Osteocyte (in vitro differentiated cells): ENCODE data around the gene PAK4. TPM values are rescaled to one million over a fixed set of nuclear protein-coding genes. Genes with fewer than 3 reads are reported as not detected.

ENCODE experiments used
- DNase-seq: peaks from one replicate; pipeline ENCODE4 v3.0.0; 2021; ENCODE audit warnings: mixed read lengths; ENCODE audit not compliant: unreplicated experiment; ENCODE audit errors: extremely low spot score
- H3K27ac Mint-ChIP-seq: one replicate; pipeline ENCODE4 v1.8.0; 2021; ENCODE audit warnings: mild to moderate bottlenecking, mixed read lengths; ENCODE audit not compliant: unreplicated experiment
- H3K27me3 Mint-ChIP-seq: one replicate; pipeline ENCODE4 v1.8.0; 2021; ENCODE audit warnings: mixed read lengths; ENCODE audit not compliant: unreplicated experiment
- H3K36me3 Mint-ChIP-seq: one replicate; pipeline ENCODE4 v1.8.0; 2021; ENCODE audit warnings: mixed read lengths; ENCODE audit not compliant: unreplicated experiment
- H3K4me1 Mint-ChIP-seq: one replicate; pipeline ENCODE4 v1.8.0; 2021; ENCODE audit warnings: mixed read lengths; ENCODE audit not compliant: unreplicated experiment
- H3K4me3 Mint-ChIP-seq: one replicate; pipeline ENCODE4 v1.8.0; 2021; ENCODE audit warnings: mild to moderate bottlenecking, moderate library complexity, mixed read lengths; ENCODE audit not compliant: unreplicated experiment
- H3K9me3 Mint-ChIP-seq: one replicate; pipeline ENCODE4 v1.8.0; 2021; ENCODE audit warnings: mixed read lengths; ENCODE audit not compliant: unreplicated experiment
- total RNA-seq: library from RNA; stranded (reverse); gene quantifications from 2 replicates; pipeline ENCODE4 v1.2.1, GENCODE V29; 2021
- TF ChIP-seq, protein P1 (sequence below): fragments of 200-600 bp; sonication (generic); IDR thresholded peaks from 2 replicates; pipeline ENCODE4 v1.5.0; 2021; ENCODE audit warnings: antibody characterized with exemption, mild to moderate bottlenecking, moderate library complexity

PAK4 gene
- total RNA-seq, 1 donor from 2014 or later, result 14.8 TPM

DNA sequence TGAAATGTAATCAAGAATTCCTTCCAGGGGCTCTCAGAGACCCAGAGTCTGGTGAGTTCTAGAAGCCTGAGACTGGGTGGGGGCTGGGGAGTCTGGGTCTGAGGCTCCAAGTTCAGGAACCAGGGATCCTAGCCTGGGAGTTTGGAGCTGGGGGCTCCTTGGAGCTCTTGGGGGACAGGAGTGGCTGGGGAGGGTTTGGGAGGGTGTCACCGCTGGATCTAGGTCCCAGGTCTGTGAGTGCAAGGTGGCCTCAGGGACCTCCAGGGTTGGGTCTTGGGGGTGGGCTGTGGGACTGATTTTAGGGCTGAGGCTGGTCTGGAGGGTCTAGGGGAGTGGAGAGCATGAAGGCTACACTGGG, 77.4 kb downstream of the PAK4 start:
- H3K9me3 Mint-ChIP-seq, result no peaks in the 10 kb centered on the region
- no peak for DNase-seq
- H3K36me3 Mint-ChIP-seq, result no peaks in the 10 kb centered on the region
- no peak overlapping the region for H3K27ac Mint-ChIP-seq
- no peaks in the 10 kb centered on the region for H3K4me1 Mint-ChIP-seq
- peaks cover 30% of the 10 kb centered on the region for H3K27me3 Mint-ChIP-seq
- H3K4me3 Mint-ChIP-seq, result no peak overlapping the region
- TF ChIP-seq, protein P1, sequence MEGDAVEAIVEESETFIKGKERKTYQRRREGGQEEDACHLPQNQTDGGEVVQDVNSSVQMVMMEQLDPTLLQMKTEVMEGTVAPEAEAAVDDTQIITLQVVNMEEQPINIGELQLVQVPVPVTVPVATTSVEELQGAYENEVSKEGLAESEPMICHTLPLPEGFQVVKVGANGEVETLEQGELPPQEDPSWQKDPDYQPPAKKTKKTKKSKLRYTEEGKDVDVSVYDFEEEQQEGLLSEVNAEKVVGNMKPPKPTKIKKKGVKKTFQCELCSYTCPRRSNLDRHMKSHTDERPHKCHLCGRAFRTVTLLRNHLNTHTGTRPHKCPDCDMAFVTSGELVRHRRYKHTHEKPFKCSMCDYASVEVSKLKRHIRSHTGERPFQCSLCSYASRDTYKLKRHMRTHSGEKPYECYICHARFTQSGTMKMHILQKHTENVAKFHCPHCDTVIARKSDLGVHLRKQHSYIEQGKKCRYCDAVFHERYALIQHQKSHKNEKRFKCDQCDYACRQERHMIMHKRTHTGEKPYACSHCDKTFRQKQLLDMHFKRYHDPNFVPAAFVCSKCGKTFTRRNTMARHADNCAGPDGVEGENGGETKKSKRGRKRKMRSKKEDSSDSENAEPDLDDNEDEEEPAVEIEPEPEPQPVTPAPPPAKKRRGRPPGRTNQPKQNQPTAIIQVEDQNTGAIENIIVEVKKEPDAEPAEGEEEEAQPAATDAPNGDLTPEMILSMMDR, result no peak

GRCh38 chr19:39203372-39204341, 78.1 kb downstream of the PAK4 start, which contains the start of gene SYCN:
TSS of gene SYCN (minus strand) at chr19:39204263. CDS start at chr19:39204254, 9 bp downstream.
- TF ChIP-seq, protein P1, result no peak
- H3K4me1 Mint-ChIP-seq, result no peaks in the 10 kb centered on the region
- DNase-seq, result no peak
- no peak within 1 kb of the TSS for H3K27ac Mint-ChIP-seq
- no peaks in the 10 kb centered on the region for H3K36me3 Mint-ChIP-seq
- H3K4me3 Mint-ChIP-seq, result no peak within 1 kb of the TSS
- H3K9me3 Mint-ChIP-seq, result no peaks in the 10 kb centered on the region
- peaks cover 29% of the 10 kb centered on the region for H3K27me3 Mint-ChIP-seq

DNA sequence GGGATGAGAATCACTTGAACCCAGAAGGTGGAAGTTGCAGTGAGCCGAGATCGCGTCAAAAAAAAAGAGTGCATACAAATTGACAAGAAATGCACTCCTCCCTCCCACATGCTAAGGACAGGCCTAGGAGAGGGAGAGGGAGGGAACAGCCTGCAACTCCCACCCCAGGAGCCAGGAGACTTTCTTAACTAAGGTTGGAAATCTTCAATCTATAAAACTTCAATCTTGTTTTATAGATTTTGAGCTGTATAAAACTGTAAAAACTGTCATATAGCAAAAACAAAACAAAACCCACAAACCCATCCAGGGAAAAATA, 79.8 kb downstream of the PAK4 start:
- H3K27ac Mint-ChIP-seq, result no peak overlapping the region
- DNase-seq, result no peak
- H3K4me1 Mint-ChIP-seq, result no peaks in the 10 kb centered on the region
- no peak overlapping the region for H3K4me3 Mint-ChIP-seq
- H3K27me3 Mint-ChIP-seq, result peaks cover 31% of the 10 kb centered on the region
- no peaks in the 10 kb centered on the region for H3K36me3 Mint-ChIP-seq
- TF ChIP-seq, protein P1, result no peak
- H3K9me3 Mint-ChIP-seq, result no peaks in the 10 kb centered on the region

GRCh38 chr19:39206122-39206521, 80.5 kb downstream of the PAK4 start:
- H3K27me3 Mint-ChIP-seq, result peaks cover 24% of the 10 kb centered on the region
- H3K4me3 Mint-ChIP-seq, result no peak overlapping the region
- H3K27ac Mint-ChIP-seq, result no peak overlapping the region
- H3K4me1 Mint-ChIP-seq, result no peaks in the 10 kb centered on the region
- no peak for DNase-seq
- H3K36me3 Mint-ChIP-seq, result no peaks in the 10 kb centered on the region
- H3K9me3 Mint-ChIP-seq, result no peaks in the 10 kb centered on the region
- TF ChIP-seq, protein P1, result no peak

DNA sequence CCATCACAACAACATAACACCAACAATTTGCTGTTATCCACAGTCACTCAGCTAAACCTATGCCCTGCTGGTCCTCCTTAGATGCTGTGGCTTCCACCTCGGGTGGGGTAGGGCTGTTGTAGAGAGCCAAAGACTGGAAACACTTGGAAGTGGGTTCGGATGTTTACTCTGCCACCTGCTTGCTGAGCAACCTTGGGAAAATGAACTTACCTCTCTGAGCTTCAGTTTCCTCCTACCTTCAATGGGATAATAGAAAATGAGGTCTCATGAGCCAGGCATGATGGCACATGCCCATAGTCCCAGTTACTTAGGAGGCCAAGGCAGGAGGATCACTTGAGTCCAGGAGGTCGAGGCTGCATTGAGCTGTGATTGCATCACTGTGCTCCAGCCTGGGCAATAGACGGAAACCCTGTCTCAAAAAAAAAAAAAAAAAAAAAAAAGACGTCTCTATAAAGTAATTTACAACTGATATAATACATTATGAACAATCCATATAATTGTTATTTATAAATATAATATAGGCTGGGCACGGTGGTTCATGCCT, 81.8 kb downstream of the PAK4 start:
- Mint-ChIP-seq H3K27ac (no peak overlapping the region), H3K36me3 (no peaks in the 10 kb centered on the region), H3K9me3 (no peaks in the 10 kb centered on the region), H3K27me3 (peaks cover 25% of the 10 kb centered on the region), H3K4me1 (no peaks in the 10 kb centered on the region), H3K4me3 (no peak overlapping the region)
- no peak for DNase-seq
- TF ChIP-seq, protein P1, result no peak
